GM12872 (cell line): ENCODE data around the gene HOXA7.
A peak's percentile ranks its signal among the peaks of the same experiment; 100 is the strongest.

ENCODE experiments used
- TF ChIP-seq, protein P1 (sequence below): IDR thresholded peaks from 3 replicates; pipeline ENCODE4 v1.5.1; 2011; ENCODE audit warnings: low read depth, mild to moderate bottlenecking, low read length, moderate library complexity; ENCODE audit not compliant: insufficient read depth

Gene HOXA7

DNA sequence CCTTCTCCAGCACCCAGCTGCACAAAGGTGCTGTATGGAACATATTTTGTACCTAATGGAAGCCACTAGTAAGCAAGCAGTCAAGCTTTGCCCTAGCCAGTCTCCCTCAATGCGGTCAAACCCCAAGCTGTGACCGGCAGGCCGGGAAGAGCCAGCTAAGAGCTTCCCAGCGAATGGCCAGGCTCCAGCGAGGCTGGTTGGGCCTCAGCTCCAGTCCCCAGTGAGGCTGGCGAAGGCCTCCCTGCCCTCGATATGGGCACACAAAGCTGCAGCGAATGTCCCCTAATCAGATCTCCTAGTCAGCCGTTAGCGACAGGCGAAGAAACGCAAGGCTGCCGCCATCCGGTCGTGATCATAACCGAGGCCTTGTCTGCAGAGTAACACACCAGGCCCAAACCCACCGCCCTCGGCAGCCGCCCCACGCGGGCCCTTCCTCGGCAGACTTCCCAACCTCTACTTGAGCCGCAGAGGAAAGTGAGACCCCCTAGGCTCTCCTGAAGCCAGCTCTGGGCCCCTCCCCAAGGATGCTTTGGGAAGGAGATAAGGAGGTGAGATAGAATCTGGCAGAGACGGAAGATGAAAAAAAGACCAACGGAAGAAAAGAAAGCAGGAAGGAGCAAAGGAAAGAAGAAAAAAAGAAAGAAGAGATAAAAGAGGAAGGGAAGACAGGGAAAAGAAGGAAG is 11.9 kb upstream of the HOXA7 start:
- TF ChIP-seq, protein P1, sequence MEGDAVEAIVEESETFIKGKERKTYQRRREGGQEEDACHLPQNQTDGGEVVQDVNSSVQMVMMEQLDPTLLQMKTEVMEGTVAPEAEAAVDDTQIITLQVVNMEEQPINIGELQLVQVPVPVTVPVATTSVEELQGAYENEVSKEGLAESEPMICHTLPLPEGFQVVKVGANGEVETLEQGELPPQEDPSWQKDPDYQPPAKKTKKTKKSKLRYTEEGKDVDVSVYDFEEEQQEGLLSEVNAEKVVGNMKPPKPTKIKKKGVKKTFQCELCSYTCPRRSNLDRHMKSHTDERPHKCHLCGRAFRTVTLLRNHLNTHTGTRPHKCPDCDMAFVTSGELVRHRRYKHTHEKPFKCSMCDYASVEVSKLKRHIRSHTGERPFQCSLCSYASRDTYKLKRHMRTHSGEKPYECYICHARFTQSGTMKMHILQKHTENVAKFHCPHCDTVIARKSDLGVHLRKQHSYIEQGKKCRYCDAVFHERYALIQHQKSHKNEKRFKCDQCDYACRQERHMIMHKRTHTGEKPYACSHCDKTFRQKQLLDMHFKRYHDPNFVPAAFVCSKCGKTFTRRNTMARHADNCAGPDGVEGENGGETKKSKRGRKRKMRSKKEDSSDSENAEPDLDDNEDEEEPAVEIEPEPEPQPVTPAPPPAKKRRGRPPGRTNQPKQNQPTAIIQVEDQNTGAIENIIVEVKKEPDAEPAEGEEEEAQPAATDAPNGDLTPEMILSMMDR: 0 out of 3 replicates have a peak, but pooled peaks have one; percentile 6

GRCh38 chr7:27167916-27168264 is 11.4 kb upstream of the HOXA7 start:
- TF ChIP-seq, protein P1: no peak

DNA sequence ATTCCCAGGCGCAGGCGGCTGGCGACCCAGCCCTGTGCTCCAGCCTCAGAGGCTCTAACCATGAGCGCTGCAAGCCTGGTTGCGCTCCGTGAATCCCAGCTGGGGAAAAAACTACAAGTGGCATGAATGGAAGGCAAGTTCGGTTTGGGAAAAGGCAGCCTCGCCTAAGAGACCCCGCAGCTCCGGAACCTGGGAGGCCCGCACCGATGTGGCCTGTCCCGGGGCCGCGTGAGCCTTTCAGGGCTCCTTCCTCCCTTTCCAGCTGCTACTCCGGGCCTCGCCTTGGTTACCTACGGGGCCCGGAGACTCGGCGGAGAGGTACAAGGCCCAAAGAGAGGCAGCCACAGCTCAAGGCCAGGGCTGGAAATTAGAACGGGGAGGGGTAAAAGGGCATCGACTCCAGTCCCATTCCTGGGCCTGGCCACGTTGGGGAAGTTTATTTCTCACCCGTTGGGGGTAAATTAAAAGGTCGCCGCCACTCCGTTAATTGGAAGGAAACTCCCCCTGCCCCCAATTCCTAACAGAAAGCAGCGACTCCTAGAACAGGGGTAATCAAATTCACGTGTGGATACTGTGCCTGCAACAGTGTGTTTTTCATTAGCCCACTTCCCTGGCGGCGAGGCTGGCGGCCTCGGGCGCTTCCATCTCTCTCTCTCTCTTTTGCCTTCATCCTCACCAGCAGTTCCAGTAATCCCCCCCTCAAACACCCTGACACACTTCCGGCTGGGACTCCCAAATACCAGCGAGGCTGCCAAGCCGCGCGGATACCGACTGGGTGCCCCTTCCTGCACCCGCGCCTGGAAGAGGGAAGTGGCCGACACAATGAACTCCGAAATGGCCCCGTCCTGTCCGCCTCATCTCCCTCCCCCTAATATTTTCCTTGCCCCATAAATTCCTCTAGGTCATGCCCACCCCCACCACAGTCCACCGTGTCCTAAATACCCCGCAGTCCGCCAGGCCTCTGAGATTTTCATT is 10.3 kb upstream of the HOXA7 start:
- TF ChIP-seq, protein P1: no peak

DNA sequence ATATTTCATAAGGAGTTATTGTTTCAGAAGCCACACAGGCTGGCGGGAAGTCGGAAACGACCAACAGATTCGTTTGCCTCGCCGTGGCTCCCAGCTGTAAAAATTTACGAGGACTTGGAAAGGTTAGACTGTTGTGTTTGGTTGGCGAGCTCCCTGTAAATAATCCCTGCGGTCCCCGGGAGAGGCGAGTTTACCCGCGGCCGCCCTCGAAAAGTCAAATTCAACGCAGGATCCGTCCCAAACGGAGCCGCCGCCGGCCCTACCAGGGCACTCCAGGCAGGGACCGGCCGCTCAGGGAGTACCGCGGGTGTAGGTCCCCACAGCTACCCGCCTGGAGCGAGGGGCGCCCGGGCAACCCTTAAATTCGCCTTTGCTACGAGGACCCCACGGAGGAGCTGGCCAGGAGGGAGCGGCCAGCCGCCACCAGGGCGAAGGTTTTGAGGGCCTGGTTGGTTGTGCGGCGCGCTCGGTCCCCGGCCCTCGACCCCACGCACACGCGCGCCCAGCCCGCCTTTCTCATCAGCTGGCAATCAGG is 9.6 kb upstream of the HOXA7 start:
- TF ChIP-seq, protein P1: no peak

- TF ChIP-seq, protein P1: no peak
Observed at GRCh38 chr7:27165089-27165995, 8.9 kb upstream of the HOXA7 start, which contains the start of gene HOXA9. Gene HOXA9 (minus strand): TSS chr7:27165537. CDS start chr7:27165457, 80 bp downstream.

- TF ChIP-seq, protein P1: no peak
Observed at GRCh38 chr7:27164367-27165088, 8.1 kb upstream of the HOXA7 start.
